Naive thymus-derived CD8-positive, alpha-beta T cell (primary cell): ENCODE data around the gene ALG5. TPM values are rescaled to one million over a fixed set of nuclear protein-coding genes. Genes with fewer than 3 reads are reported as not detected.
A peak's percentile ranks its signal among the peaks of the same experiment; 100 is the strongest.

Experiments used
- ATAC-seq, 2 donors: fragments of 150-1000 bp; cut with Tn5 transposase in 1 of 2; sonication (Bioruptor Pico), chemical (Tn5 transposase) in 1 of 2; 1 replicate in 1 of 2; 2 replicates in 1 of 2; pipeline ENCODE4 v1.10.0; 2021; ENCODE audit warnings: mild to moderate bottlenecking in 2 of 2, moderate library complexity in 2 of 2
- POLR2A ChIA-PET: fragments of 350-600 bp; sonication (Branson Sonifier 250); formaldehyde crosslinking; loops from one replicate; lab custom pipeline; 2021; ENCODE audit warnings: antibody characterized with exemption; lab: Charles Lee
- DNase-seq, 10 donors: peaks; one replicate each; pipeline versions ENCODE4 v3.0.0 to v3.0.0-alpha.2; 2020 to 2022
- H3K27ac Mint-ChIP-seq, 10 donors: one replicate each; pipeline ENCODE4 v1.8.0; 2020 to 2022; ENCODE audit warnings: mild to moderate bottlenecking in 10 of 10, mixed read lengths in 10 of 10, moderate library complexity in 4 of 10, inconsistent platforms in 1 of 10
- H3K27me3 Mint-ChIP-seq, 5 donors: one replicate each; pipeline ENCODE4 v1.8.0; 2021 to 2022; ENCODE audit warnings: mixed read lengths in 5 of 5
- H3K36me3 Mint-ChIP-seq, 3 donors: one replicate each; pipeline ENCODE4 v1.8.0; 2020 to 2022; ENCODE audit warnings: mixed read lengths in 3 of 3, mild to moderate bottlenecking in 2 of 3, inconsistent platforms in 1 of 3
- H3K4me1 Mint-ChIP-seq, 4 donors: one replicate each; pipeline ENCODE4 v1.8.0; 2021 to 2022; ENCODE audit warnings: mixed read lengths in 4 of 4
- H3K4me3 Mint-ChIP-seq, 10 donors: one replicate each; pipeline ENCODE4 v1.8.0; 2020 to 2022; ENCODE audit warnings: mild to moderate bottlenecking in 10 of 10, mixed read lengths in 10 of 10, moderate library complexity in 6 of 10, inconsistent platforms in 1 of 10
- H3K9me3 Mint-ChIP-seq, 9 donors: one replicate each; pipeline ENCODE4 v1.8.0; 2020 to 2022; ENCODE audit warnings: mixed read lengths in 9 of 9, mild to moderate bottlenecking in 3 of 9, inconsistent platforms in 1 of 9, moderate library complexity in 1 of 9
- polyA plus RNA-seq, 3 donors: library from polyadenylated mRNA; unstranded; fragments of 300-500 nt; fragmentation: Illumina TruSeq; gene quantifications; one replicate each; pipeline ENCODE4 v1.2.3, GENCODE V29; 2021
- total RNA-seq, 8 experiments: library from RNA in 2 of 8; stranded (reverse) in 2 of 8; gene quantifications; one replicate each; pipeline ENCODE4 v1.2.3 and lab custom pipeline; 2021 to 2026

The ALG5 gene
- total and polyA plus RNA-seq, 5 experiments from 2014 or later = 22.5 to 89.5 (median 61.9) TPM

- no peak overlapping the region for H3K4me3 Mint-ChIP-seq
- POLR2A ChIA-PET = interaction anchor here (3.1 kb wide), 1 partner anchor 11 kb away, joined by 15 read pairs; the partner anchor contains the start of gene EXOSC8
- H3K27me3 Mint-ChIP-seq = no peaks in the 10 kb centered on the region
- no peaks in the 10 kb centered on the region for H3K9me3 Mint-ChIP-seq
- ATAC-seq = no peak
- peaks cover 7 to 95% (median 12%) of the 10 kb centered on the region in 3 donors for H3K36me3 Mint-ChIP-seq
- DNase-seq = no peak
- H3K27ac Mint-ChIP-seq = peak overlapping the region in 2 of 10 donors; percentile 29 to 68
- H3K4me1 Mint-ChIP-seq = peaks cover 0 to 12% (median 6%) of the 10 kb centered on the region in 4 donors
These were observed 11.9 kb upstream of the ALG5 start for GRCh38 chr13:37011002-37011401.

DNA sequence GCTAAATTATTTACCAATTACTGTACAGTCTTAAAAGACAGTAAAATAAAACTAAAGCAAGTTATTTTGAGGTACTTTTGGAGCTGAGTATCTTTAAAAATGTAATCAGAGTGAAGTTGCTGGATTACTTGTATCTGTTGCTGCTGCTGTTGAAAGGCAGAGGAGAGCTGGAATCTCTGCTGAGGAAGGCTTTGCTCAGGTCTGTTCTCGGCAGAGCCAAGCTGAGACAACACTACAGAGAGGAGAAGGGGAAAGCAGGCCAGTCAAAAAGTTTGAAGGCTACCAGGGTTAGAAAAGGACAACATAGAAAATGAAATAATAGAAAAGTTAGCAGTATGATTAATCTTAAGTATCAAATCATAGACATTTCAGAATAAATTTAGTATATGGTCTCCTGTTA lies 11.3 kb upstream of the ALG5 start:
- DNase-seq (no peak), ATAC-seq (no peak)
- H3K9me3 Mint-ChIP-seq = no peaks in the 10 kb centered on the region
- peak overlapping the region in 6 of 10 donors; percentile 4 to 86 (median 32) for H3K27ac Mint-ChIP-seq
- peaks cover 3 to 8% (median 6%) of the 10 kb centered on the region in 4 donors for H3K4me1 Mint-ChIP-seq
- H3K4me3 Mint-ChIP-seq = no peak overlapping the region
- H3K36me3 Mint-ChIP-seq = peaks cover 2 to 95% (median 8%) of the 10 kb centered on the region in 3 donors
- no peaks in the 10 kb centered on the region for H3K27me3 Mint-ChIP-seq
- POLR2A ChIA-PET = interaction anchor here (3.1 kb wide), 1 partner anchor 10 kb away, joined by 15 read pairs; the partner anchor contains the start of gene EXOSC8

DNA sequence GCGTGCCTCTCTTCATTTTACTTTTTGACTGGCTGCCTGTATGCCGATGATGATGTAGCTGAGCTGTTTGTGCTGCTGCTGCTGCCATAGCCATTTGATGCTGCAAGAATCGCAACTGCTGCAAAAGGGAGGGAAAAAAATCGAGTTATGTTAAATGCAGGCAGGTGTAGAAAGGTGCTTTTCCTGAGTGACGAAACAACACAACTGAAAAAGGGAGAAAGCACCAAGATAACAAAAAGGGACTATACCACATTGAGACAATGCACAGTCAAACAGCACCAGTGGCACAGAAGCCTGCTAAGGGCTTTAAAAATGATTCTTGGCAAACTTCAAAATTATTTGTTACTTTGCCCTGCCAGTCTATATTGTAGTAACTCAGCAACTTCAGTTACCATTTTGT lies 10.6 kb upstream of the ALG5 start:
- ATAC-seq (no peak), DNase-seq (no peak)
- Mint-ChIP-seq H3K27me3 (no peaks in the 10 kb centered on the region), H3K4me3 (no peak overlapping the region), H3K27ac (peak overlapping the region in 5 of 10 donors; percentile 2 to 62 (median 13)), H3K36me3 (peaks cover 0 to 95% (median 7%) of the 10 kb centered on the region in 3 donors), H3K9me3 (no peaks in the 10 kb centered on the region), H3K4me1 (peaks cover 3 to 8% (median 6%) of the 10 kb centered on the region in 4 donors)
- POLR2A ChIA-PET = interaction anchor here (3.1 kb wide), 1 partner anchor 9 kb away, joined by 15 read pairs; the partner anchor contains the start of gene EXOSC8

GRCh38 chr13:37001921-37002250 lies 2.7 kb upstream of the ALG5 start:
- Mint-ChIP-seq H3K27me3 (peaks cover 0 to 5% (median 0%) of the 10 kb centered on the region in 5 donors), H3K4me3 (peak overlapping the region in 9 of 10 donors; percentile 99 to 100 (median 100)), H3K36me3 (peaks cover 0 to 39% (median 4%) of the 10 kb centered on the region in 3 donors), H3K4me1 (peaks cover 14 to 39% (median 33%) of the 10 kb centered on the region in 4 donors), H3K9me3 (peaks cover 0 to 5% (median 0%) of the 10 kb centered on the region in 9 donors), H3K27ac (peak overlapping the region; percentile 99 to 100 (median 100))
- ATAC-seq (no peak), DNase-seq (no peak)
- POLR2A ChIA-PET = interaction anchor here (5.7 kb wide), 1 partner anchor 57 kb away, joined by 76 read pairs; the partner anchor contains the start of gene SUPT20H

- Mint-ChIP-seq H3K9me3 (peaks cover 0 to 5% (median 0%) of the 10 kb centered on the region in 9 donors), H3K36me3 (peaks cover 0 to 29% (median 3%) of the 10 kb centered on the region in 3 donors), H3K4me3 (peak overlapping the region; percentile 96 to 100 (median 100)), H3K4me1 (peaks cover 22 to 46% (median 43%) of the 10 kb centered on the region in 4 donors), H3K27me3 (peaks cover 0 to 5% (median 0%) of the 10 kb centered on the region in 5 donors), H3K27ac (peak overlapping the region; percentile 94 to 100 (median 100))
- ATAC-seq = no peak
- DNase-seq = peak in 8 of 10 donors; percentile 4 to 63 (median 10)
- POLR2A ChIA-PET = interaction anchor here (0.8 to 5.7 kb wide), 5 partner anchors 9 to 1351 kb away, joined by 3 to 76 read pairs (median 13); partner anchors contain the start of genes SPART, SUPT20H and UFM1
These were observed 507 bp downstream of the ALG5 start for GRCh38 chr13:36998624-36999041.

- peaks cover 0 to 29% (median 7%) of the 10 kb centered on the region in 3 donors for H3K36me3 Mint-ChIP-seq
- H3K27ac Mint-ChIP-seq = peak overlapping the region; percentile 94 to 100 (median 100)
- H3K27me3 Mint-ChIP-seq = peaks cover 0 to 5% (median 0%) of the 10 kb centered on the region in 5 donors
- DNase-seq (no peak), ATAC-seq (no peak)
- H3K9me3 Mint-ChIP-seq = peaks cover 0 to 5% (median 0%) of the 10 kb centered on the region in 9 donors
- H3K4me1 Mint-ChIP-seq = peaks cover 22 to 46% (median 41%) of the 10 kb centered on the region in 4 donors
- POLR2A ChIA-PET = no interaction called here
- H3K4me3 Mint-ChIP-seq = peak overlapping the region; percentile 96 to 100 (median 100)
These were observed 1.3 kb downstream of the ALG5 start for GRCh38 chr13:36997716-36998427.

DNA sequence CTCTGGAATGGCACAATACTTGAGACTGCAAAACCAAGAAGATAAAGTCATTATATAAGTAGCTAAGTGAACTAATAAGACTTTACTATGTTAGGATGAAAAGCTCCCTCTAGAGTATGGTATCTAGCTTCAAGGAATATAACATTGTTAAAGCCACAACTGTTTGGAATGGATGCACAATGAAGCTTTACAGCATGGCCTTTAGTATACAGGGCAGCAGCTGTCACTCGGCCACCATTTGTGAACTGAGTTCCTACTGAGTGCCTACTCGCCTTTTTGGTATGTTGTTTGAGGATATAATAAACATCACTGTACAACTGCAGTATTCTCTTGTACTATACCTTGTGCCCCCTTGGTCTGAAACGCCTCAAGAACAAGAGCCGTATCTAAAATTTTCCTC lies 6.8 kb downstream of the ALG5 start:
- POLR2A ChIA-PET = no interaction called here
- H3K4me3 Mint-ChIP-seq = no peak overlapping the region
- H3K9me3 Mint-ChIP-seq = no peaks in the 10 kb centered on the region
- peaks cover 12 to 22% (median 16%) of the 10 kb centered on the region in 4 donors for H3K4me1 Mint-ChIP-seq
- H3K27ac Mint-ChIP-seq = no peak overlapping the region
- no peak for DNase-seq
- no peak for ATAC-seq
- H3K27me3 Mint-ChIP-seq = no peaks in the 10 kb centered on the region
- peaks cover 0 to 82% (median 20%) of the 10 kb centered on the region in 3 donors for H3K36me3 Mint-ChIP-seq

DNA sequence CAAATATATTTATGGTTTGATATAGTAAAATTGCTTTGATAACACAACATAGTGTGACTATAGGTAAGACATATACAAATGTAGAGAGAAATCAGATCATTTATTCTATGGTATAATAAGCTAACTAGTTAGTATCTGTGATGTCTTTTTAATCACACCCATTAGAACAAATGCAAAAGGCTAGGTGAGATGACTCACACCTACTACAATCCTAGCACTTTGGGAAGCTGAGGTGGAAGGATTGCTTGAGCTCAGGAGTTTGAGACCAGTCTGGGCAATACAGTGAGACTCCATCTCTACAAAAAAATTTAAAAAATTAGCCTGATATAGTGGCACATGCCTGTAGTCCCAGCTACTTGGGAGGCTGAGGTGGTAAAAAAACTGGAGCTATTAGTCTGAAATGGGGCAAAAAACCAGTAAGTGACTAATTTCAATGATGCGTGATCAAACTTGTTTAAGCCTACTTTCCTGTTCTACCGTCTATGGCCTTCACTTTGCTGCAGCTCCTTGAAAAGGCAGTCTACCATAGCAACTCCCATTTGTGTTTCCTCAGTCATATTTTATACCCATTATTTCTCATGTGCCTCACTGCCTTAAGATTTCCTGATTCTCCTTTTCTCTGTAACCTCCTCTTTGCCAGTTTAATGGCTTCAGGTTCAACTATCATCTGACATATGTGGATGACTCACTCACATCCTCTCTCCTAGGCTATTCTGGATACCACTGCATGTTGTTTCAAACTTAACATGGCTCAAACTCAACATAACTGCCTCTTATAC lies 12.5 kb downstream of the ALG5 start:
- Mint-ChIP-seq H3K27ac (peak overlapping the region in 2 of 10 donors; percentile 15 to 24), H3K9me3 (no peaks in the 10 kb centered on the region), H3K4me3 (no peak overlapping the region), H3K27me3 (no peaks in the 10 kb centered on the region), H3K4me1 (peaks cover 0 to 5% (median 3%) of the 10 kb centered on the region in 4 donors), H3K36me3 (peaks cover 0 to 92% (median 27%) of the 10 kb centered on the region in 3 donors)
- no peak for DNase-seq
- POLR2A ChIA-PET = no interaction called here
- ATAC-seq = no peak

GRCh38 chr13:36981156-36981743 lies 17.9 kb downstream of the ALG5 start:
- Mint-ChIP-seq H3K9me3 (no peaks in the 10 kb centered on the region), H3K27ac (peak overlapping the region in 1 of 10 donors; percentile 49), H3K4me1 (peaks cover 0 to 3% (median 1%) of the 10 kb centered on the region in 4 donors), H3K36me3 (peaks cover 0 to 77% (median 25%) of the 10 kb centered on the region in 3 donors), H3K4me3 (no peak overlapping the region), H3K27me3 (no peaks in the 10 kb centered on the region)
- ATAC-seq (no peak), DNase-seq (peak in 1 of 10 donors; percentile 16)
- POLR2A ChIA-PET = no interaction called here

DNA sequence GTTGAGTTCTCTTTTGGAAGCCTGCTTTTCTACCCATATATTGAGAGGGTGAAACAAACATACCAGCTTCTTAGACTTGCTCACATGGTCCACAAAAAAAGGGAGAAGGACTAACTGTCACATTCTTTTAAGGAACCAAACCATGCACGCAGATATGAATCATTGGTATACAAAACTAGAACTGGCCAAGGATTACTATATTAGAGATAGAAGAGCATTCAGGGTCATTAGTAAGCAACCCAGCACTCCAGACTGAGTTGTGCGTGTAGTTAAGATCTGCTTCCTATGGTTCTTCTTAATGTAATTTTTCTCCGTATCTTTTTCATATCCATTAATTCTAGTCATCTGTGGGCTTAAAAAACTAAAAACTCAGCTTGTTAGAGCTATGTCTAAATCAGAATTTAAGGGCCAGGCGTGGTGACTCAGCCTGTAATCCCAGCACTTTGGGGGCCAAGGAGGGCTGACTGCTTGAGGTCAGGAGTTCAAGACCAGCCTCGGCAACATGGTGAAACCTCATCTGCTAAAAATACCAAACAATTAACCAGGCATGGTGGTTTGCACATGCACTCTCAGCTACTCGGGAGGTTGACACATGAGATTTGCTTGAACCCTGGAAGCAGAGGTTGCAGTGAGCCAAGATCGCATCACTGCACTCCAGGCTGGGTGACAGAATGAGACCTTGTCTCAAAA lies 19.6 kb downstream of the ALG5 start:
- Mint-ChIP-seq H3K27ac (no peak overlapping the region), H3K4me3 (no peak overlapping the region), H3K36me3 (peaks cover 0 to 76% (median 26%) of the 10 kb centered on the region in 3 donors), H3K27me3 (no peaks in the 10 kb centered on the region), H3K9me3 (peaks cover 0 to 5% (median 0%) of the 10 kb centered on the region in 9 donors), H3K4me1 (peaks cover 0 to 5% (median 1%) of the 10 kb centered on the region in 4 donors)
- DNase-seq (no peak), ATAC-seq (no peak)
- POLR2A ChIA-PET = no interaction called here

DNA sequence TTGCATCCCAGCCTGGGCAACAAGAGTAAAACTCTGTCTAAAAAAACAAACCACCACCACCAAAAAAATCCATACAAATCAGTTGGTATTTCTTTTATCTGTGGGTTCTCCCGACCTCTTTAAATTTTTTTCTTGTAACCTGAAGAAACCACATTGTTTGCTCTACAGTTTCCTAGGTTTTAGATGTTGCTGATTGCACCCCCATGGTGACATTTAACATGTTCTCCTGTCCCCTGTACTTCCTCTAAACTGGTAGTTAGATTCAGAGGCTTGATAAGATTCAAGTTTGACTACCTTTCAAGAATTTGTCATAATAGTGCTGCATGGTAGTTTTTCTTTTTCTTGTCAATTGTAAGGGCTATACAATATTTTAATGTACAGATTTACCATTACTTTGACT lies 24.0 kb downstream of the ALG5 start:
- Mint-ChIP-seq H3K4me3 (no peak overlapping the region), H3K27ac (peak overlapping the region in 1 of 10 donors; percentile 38), H3K9me3 (peaks cover 0 to 5% (median 0%) of the 10 kb centered on the region in 9 donors), H3K36me3 (peaks cover 0 to 78% (median 30%) of the 10 kb centered on the region in 3 donors), H3K27me3 (no peaks in the 10 kb centered on the region), H3K4me1 (peaks cover 0 to 8% (median 3%) of the 10 kb centered on the region in 4 donors)
- ATAC-seq = no peak
- POLR2A ChIA-PET = no interaction called here
- DNase-seq = no peak
